Measurements from ENCODE around the gene STK32B.

Gene STK32B

GRCh38 chr4:5257086-5257485, 205.8 kb downstream of the STK32B start:
- H3K18ac ChIP-seq (ENCODE audit: low read length) = no peak overlapping the region
- no peak overlapping the region for H3K4me2 ChIP-seq (ENCODE audit: low read length)
- no peak overlapping the region for H4K91ac ChIP-seq (ENCODE audit: low read depth, low read length)
- no peak overlapping the region for H2BK120ac ChIP-seq (ENCODE audit: insufficient read depth, low read length, poor library complexity)
- no peaks in the 10 kb centered on the region for H3K27me3 ChIP-seq (ENCODE audit: insufficient read depth, low read length)
- H2BK5ac ChIP-seq (ENCODE audit: low read depth, low read length, poor library complexity) = no peak overlapping the region
- no peaks in the 10 kb centered on the region for H3K79me2 ChIP-seq (ENCODE audit: control insufficient read depth, insufficient read depth, low read length, poor library complexity)
- no peak overlapping the region for H2AFZ ChIP-seq (ENCODE audit: insufficient read depth, low read length, poor library complexity)
- no peaks in the 10 kb centered on the region for H3K4me1 ChIP-seq (ENCODE audit: control insufficient read depth in 1 of 2, insufficient read depth in 2 of 2, low read length in 2 of 2)
- no peak overlapping the region for H2BK12ac ChIP-seq (ENCODE audit: low read length)
- H3K9me3 ChIP-seq (ENCODE audit: insufficient read depth, low read depth, low read length) = peaks cover 3% of the 10 kb centered on the region
- no peak overlapping the region for H4K8ac ChIP-seq (ENCODE audit: low read depth, low read length)
- 100% methylated on average over 1 of the region's 2 CpGs for WGBS (ENCODE audit: extremely low coverage, insufficient coverage, insufficient read length)
- H3K79me1 ChIP-seq (ENCODE audit: low read length) = no peaks in the 10 kb centered on the region
- no peaks in the 10 kb centered on the region for H3K36me3 ChIP-seq (ENCODE audit: control insufficient read depth in 1 of 2, insufficient read depth in 2 of 2, low read length in 2 of 2)
- no peak overlapping the region for H3K4me3 ChIP-seq (ENCODE audit: low read depth, low read length)
- no peak overlapping the region for H3K9ac ChIP-seq (ENCODE audit: low read length)
- H3K4ac ChIP-seq (ENCODE audit: low read depth, low read length) = no peak overlapping the region
- no peak for DNase-seq
- H2AK5ac ChIP-seq (ENCODE audit: low read length) = no peak overlapping the region
- no peak overlapping the region for H3K23ac ChIP-seq (ENCODE audit: low read length)
- H4K12ac ChIP-seq (ENCODE audit: low read depth, low read length) = no peak overlapping the region
- no peak overlapping the region for H3K14ac ChIP-seq (ENCODE audit: low read length)
- no peak overlapping the region for H3K27ac ChIP-seq (ENCODE audit: low read depth, low read length)

- Histone ChIP-seq H3K23ac (ENCODE audit: low read length) (no peak overlapping the region), H3K18ac (ENCODE audit: low read length) (no peak overlapping the region), H3K4me2 (ENCODE audit: low read length) (no peak overlapping the region), H3K79me2 (ENCODE audit: control insufficient read depth, insufficient read depth, low read length, poor library complexity) (no peaks in the 10 kb centered on the region), H4K91ac (ENCODE audit: low read depth, low read length) (no peak overlapping the region), H3K27ac (ENCODE audit: low read depth, low read length) (no peak overlapping the region), H2BK12ac (ENCODE audit: low read length) (no peak overlapping the region), H3K79me1 (ENCODE audit: low read length) (no peaks in the 10 kb centered on the region), H3K4me1 (ENCODE audit: control insufficient read depth in 1 of 2, insufficient read depth in 2 of 2, low read length in 2 of 2) (no peaks in the 10 kb centered on the region), H2BK120ac (ENCODE audit: insufficient read depth, low read length, poor library complexity) (no peak overlapping the region), H2AFZ (ENCODE audit: insufficient read depth, low read length, poor library complexity) (no peak overlapping the region), H3K14ac (ENCODE audit: low read length) (no peak overlapping the region), H4K12ac (ENCODE audit: low read depth, low read length) (no peak overlapping the region), H2BK5ac (ENCODE audit: low read depth, low read length, poor library complexity) (no peak overlapping the region), H3K9me3 (ENCODE audit: insufficient read depth, low read depth, low read length) (peaks cover 3% of the 10 kb centered on the region), H3K4ac (ENCODE audit: low read depth, low read length) (no peak overlapping the region), H3K27me3 (ENCODE audit: insufficient read depth, low read length) (no peaks in the 10 kb centered on the region), H2AK5ac (ENCODE audit: low read length) (no peak overlapping the region), H4K8ac (ENCODE audit: low read depth, low read length) (no peak overlapping the region), H3K9ac (ENCODE audit: low read length) (no peak overlapping the region), H3K4me3 (ENCODE audit: low read depth, low read length) (no peak overlapping the region), H3K36me3 (ENCODE audit: control insufficient read depth in 1 of 2, insufficient read depth in 2 of 2, low read length in 2 of 2) (no peaks in the 10 kb centered on the region)
- no CpG with 5 or more reads among the region's 2 CpGs for WGBS (ENCODE audit: extremely low coverage, insufficient coverage, insufficient read length)
- no peak for DNase-seq
Measured at GRCh38 chr4:5259471-5259870, 208.2 kb downstream of the STK32B start.

- Histone ChIP-seq H3K4me3 (ENCODE audit: low read depth, low read length) (no peak overlapping the region), H3K27ac (ENCODE audit: low read depth, low read length) (no peak overlapping the region), H3K14ac (ENCODE audit: low read length) (no peak overlapping the region), H3K4me1 (ENCODE audit: control insufficient read depth in 1 of 2, insufficient read depth in 2 of 2, low read length in 2 of 2) (no peaks in the 10 kb centered on the region), H2AFZ (ENCODE audit: insufficient read depth, low read length, poor library complexity) (no peak overlapping the region), H3K4me2 (ENCODE audit: low read length) (no peak overlapping the region), H3K23ac (ENCODE audit: low read length) (no peak overlapping the region), H4K91ac (ENCODE audit: low read depth, low read length) (no peak overlapping the region), H3K36me3 (ENCODE audit: control insufficient read depth in 1 of 2, insufficient read depth in 2 of 2, low read length in 2 of 2) (no peaks in the 10 kb centered on the region), H3K4ac (ENCODE audit: low read depth, low read length) (no peak overlapping the region), H2BK5ac (ENCODE audit: low read depth, low read length, poor library complexity) (no peak overlapping the region), H4K8ac (ENCODE audit: low read depth, low read length) (no peak overlapping the region), H3K18ac (ENCODE audit: low read length) (no peak overlapping the region), H2BK120ac (ENCODE audit: insufficient read depth, low read length, poor library complexity) (no peak overlapping the region), H4K12ac (ENCODE audit: low read depth, low read length) (no peak overlapping the region), H3K9me3 (ENCODE audit: insufficient read depth, low read depth, low read length) (peaks cover 3% of the 10 kb centered on the region), H3K79me1 (ENCODE audit: low read length) (no peaks in the 10 kb centered on the region), H3K27me3 (ENCODE audit: insufficient read depth, low read length) (no peaks in the 10 kb centered on the region), H2BK12ac (ENCODE audit: low read length) (no peak overlapping the region), H2AK5ac (ENCODE audit: low read length) (no peak overlapping the region), H3K79me2 (ENCODE audit: control insufficient read depth, insufficient read depth, low read length, poor library complexity) (no peaks in the 10 kb centered on the region), H3K9ac (ENCODE audit: low read length) (no peak overlapping the region)
- WGBS (ENCODE audit: extremely low coverage, insufficient coverage, insufficient read length) = no CpG with 5 or more reads among the region's 6 CpGs
- no peak for DNase-seq
Measured at GRCh38 chr4:5260121-5260520, 208.8 kb downstream of the STK32B start.

- Histone ChIP-seq H3K79me2 (ENCODE audit: control insufficient read depth, insufficient read depth, low read length, poor library complexity) (no peaks in the 10 kb centered on the region), H4K12ac (ENCODE audit: low read depth, low read length) (no peak overlapping the region), H2BK12ac (ENCODE audit: low read length) (no peak overlapping the region), H2BK120ac (ENCODE audit: insufficient read depth, low read length, poor library complexity) (no peak overlapping the region), H4K8ac (ENCODE audit: low read depth, low read length) (no peak overlapping the region), H3K4ac (ENCODE audit: low read depth, low read length) (no peak overlapping the region), H3K4me3 (ENCODE audit: low read depth, low read length) (no peak overlapping the region), H3K27me3 (ENCODE audit: insufficient read depth, low read length) (no peaks in the 10 kb centered on the region), H3K14ac (ENCODE audit: low read length) (no peak overlapping the region), H3K4me1 (ENCODE audit: control insufficient read depth in 1 of 2, insufficient read depth in 2 of 2, low read length in 2 of 2) (no peaks in the 10 kb centered on the region), H3K9me3 (ENCODE audit: insufficient read depth, low read depth, low read length) (peaks cover 3% of the 10 kb centered on the region), H2BK5ac (ENCODE audit: low read depth, low read length, poor library complexity) (no peak overlapping the region), H3K23ac (ENCODE audit: low read length) (no peak overlapping the region), H3K27ac (ENCODE audit: low read depth, low read length) (no peak overlapping the region), H3K18ac (ENCODE audit: low read length) (no peak overlapping the region), H3K36me3 (ENCODE audit: control insufficient read depth in 1 of 2, insufficient read depth in 2 of 2, low read length in 2 of 2) (no peaks in the 10 kb centered on the region), H3K79me1 (ENCODE audit: low read length) (no peaks in the 10 kb centered on the region), H3K9ac (ENCODE audit: low read length) (no peak overlapping the region), H4K91ac (ENCODE audit: low read depth, low read length) (no peak overlapping the region), H2AFZ (ENCODE audit: insufficient read depth, low read length, poor library complexity) (no peak overlapping the region), H2AK5ac (ENCODE audit: low read length) (no peak overlapping the region), H3K4me2 (ENCODE audit: low read length) (no peak overlapping the region)
- no CpG with 5 or more reads among the region's 4 CpGs for WGBS (ENCODE audit: extremely low coverage, insufficient coverage, insufficient read length)
- DNase-seq = no peak
Measured at GRCh38 chr4:5261866-5262265, 210.6 kb downstream of the STK32B start.
